ENCODE data around the gene CCDC13. TPM values are rescaled to one million over a fixed set of nuclear protein-coding genes. Genes with fewer than 3 reads are reported as not detected.
A peak's percentile ranks its signal among the peaks of the same experiment; 100 is the strongest.

Gene CCDC13
- total and polyA plus RNA-seq, 12 donors: 0.16 to 1.2 (median 0.55) TPM; not detected in 2

DNA sequence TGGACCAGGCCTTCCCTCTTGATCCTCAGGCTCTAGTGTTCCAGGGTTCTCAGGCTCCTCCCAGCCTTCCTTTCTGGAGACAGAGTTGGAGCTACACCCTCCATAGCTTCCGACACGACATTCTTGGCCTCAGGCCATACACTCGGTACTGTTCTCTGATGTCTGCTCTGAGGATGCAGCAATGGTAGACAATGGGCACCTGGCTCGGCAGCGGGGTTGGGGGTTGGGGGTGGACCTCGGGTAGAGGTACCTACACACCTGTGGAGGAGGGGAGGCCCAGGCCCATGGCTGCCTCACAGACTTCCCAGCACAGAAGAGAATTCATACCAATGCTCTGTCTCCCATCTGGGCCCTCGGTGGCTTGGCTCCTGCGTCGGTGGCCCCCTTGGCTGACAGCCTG lies 21.4 kb downstream of the CCDC13 start:
- intact Hi-C loops (cut with DNase I): loop anchor here in 3 of 10 donors (5.0 kb wide), 2 partner anchors 169 to 179 kb away; partner anchors contain the start of gene SEC22C (in 2 of the 3)
- H3K36me3 ChIP-seq: no peaks in the 10 kb centered on the region
- H3K27me3 ChIP-seq: no peaks in the 10 kb centered on the region
- DNase-seq: no peak
- H3K4me3 ChIP-seq: no peak overlapping the region
- ATAC-seq: peak in 2 of 8 donors; percentile 19 to 21
- H3K9me3 ChIP-seq: no peaks in the 10 kb centered on the region
- TF ChIP-seq, protein P1, sequence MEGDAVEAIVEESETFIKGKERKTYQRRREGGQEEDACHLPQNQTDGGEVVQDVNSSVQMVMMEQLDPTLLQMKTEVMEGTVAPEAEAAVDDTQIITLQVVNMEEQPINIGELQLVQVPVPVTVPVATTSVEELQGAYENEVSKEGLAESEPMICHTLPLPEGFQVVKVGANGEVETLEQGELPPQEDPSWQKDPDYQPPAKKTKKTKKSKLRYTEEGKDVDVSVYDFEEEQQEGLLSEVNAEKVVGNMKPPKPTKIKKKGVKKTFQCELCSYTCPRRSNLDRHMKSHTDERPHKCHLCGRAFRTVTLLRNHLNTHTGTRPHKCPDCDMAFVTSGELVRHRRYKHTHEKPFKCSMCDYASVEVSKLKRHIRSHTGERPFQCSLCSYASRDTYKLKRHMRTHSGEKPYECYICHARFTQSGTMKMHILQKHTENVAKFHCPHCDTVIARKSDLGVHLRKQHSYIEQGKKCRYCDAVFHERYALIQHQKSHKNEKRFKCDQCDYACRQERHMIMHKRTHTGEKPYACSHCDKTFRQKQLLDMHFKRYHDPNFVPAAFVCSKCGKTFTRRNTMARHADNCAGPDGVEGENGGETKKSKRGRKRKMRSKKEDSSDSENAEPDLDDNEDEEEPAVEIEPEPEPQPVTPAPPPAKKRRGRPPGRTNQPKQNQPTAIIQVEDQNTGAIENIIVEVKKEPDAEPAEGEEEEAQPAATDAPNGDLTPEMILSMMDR (IDR thresholded peaks at IDR 0.05): no peak
- H3K4me1 ChIP-seq: peaks cover 0 to 15% (median 5%) of the 10 kb centered on the region in 9 donors
- WGBS, 2 donors: 44 to 57% methylated on average over 9 of the region's 9 CpGs
- H3K27ac ChIP-seq: no peak overlapping the region

DNA sequence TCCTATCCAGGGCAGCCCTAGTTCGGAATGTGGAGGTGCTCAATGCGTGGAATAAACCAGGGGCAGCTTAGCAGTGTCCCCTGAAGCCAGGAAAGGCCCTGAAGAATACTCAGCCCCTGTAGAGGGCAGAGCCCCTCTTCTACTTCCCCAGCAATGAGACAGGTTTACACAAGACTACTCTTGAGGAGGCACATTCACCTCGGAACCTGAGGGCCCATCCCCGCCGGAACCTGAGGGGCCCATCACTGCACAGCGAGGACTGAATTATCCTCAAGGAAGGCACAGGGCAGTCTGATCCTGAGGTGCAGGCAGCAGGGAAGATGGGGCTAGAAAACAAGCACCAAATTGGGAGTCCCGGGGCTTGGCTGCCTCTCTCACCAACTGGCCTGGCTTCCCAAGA lies 22.2 kb downstream of the CCDC13 start:
- no peak for DNase-seq
- TF ChIP-seq, protein P1 (IDR thresholded peaks at IDR 0.05): no peak
- intact Hi-C loops (cut with DNase I): loop anchor here in 3 of 10 donors (5.0 kb wide), 2 partner anchors 169 to 179 kb away; partner anchors contain the start of gene SEC22C (in 2 of the 3)
- no peak overlapping the region for H3K27ac ChIP-seq
- no peak overlapping the region for H3K4me3 ChIP-seq
- H3K4me1 ChIP-seq: peaks cover 0 to 22% (median 8%) of the 10 kb centered on the region in 9 donors
- no peaks in the 10 kb centered on the region for H3K36me3 ChIP-seq
- no peaks in the 10 kb centered on the region for H3K27me3 ChIP-seq
- ATAC-seq: no peak
- 95 to 97% methylated on average over 7 of the region's 7 CpGs for WGBS, 2 donors
- no peaks in the 10 kb centered on the region for H3K9me3 ChIP-seq

DNA sequence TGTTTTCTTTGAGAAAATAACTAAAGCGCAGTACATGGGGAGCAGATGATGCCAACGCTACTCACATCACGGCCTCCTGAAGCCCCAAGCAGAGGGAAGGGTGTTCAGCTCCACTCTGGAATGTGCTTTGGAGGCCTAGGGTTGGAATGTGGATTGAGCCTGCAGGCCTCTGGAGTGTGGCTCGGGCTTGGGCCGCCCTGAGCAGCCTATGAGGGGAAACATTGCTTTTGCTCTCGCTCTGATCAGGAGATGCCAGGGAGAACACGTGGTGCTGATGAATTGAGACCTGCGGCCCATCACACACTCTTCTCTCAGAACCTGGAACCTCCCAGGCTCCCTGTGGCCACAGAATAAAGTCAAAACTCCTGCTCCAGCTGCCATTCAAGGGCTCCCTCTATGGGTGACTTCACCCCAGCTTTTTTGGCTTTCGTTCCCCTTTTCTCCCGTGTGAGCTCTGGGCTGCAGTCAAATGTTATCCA lies 23.3 kb downstream of the CCDC13 start:
- H3K4me3 ChIP-seq: no peak overlapping the region
- intact Hi-C loops (cut with DNase I): loop anchor here (2.0 to 10.0 kb wide), 7 partner anchors 92 to 177 kb away; partner anchors contain the start of genes SEC22C (in 5 of the 10), ZBTB47 (in 2 of the 10) and SS18L2 (in 1 of the 10)
- 45 to 60% methylated on average over 10 of the region's 10 CpGs for WGBS, 2 donors
- TF ChIP-seq, protein P1 (IDR thresholded peaks at IDR 0.05): peak; percentile 12 to 60 (median 39)
- H3K36me3 ChIP-seq: no peaks in the 10 kb centered on the region
- peaks cover 0 to 28% (median 12%) of the 10 kb centered on the region in 9 donors for H3K4me1 ChIP-seq
- ATAC-seq: peak in 7 of 8 donors; percentile 4 to 51 (median 34)
- no peaks in the 10 kb centered on the region for H3K9me3 ChIP-seq
- H3K27ac ChIP-seq: peak overlapping the region in 1 of 10 donors; percentile 21
- DNase-seq: no peak
- H3K27me3 ChIP-seq: no peaks in the 10 kb centered on the region

DNA sequence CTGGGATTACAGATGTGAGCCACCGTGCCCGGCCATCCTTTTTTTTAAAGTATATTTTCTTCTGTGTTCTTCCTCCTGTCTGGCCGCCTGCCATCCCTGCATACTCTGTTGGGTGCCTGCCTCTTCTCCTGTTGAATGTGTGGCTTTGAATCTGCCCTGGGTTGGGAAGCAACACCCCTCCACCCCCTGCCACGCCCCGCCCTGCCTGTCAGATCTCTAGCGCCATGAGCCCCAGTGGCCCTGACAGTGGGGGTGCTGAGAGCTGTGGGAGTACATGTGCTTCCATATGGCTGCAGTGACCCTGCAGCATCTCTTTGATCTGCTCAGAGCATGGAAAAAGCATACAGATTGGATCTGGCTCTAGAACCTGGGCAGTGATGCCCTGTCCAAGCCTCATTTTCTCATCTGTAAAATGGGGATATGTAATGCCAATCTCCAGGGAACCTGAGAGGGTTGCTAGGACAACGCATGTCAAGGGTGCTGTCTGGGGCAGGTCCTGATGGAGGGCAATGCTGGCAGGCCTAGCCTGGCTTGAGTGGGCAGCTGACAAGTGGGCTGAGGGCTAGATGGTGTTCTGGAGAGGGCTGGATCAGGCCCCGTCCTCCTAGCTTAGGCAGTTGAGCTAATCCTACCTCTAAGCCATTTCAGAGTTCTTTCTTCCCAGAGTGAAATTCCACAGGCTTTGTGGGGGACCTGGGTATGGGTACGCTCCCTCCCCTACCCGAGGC lies 23.9 kb downstream of the CCDC13 start:
- TF ChIP-seq, protein P1 (IDR thresholded peaks at IDR 0.05): no peak
- ATAC-seq: peak in 1 of 8 donors; percentile 3
- peak overlapping the region in 2 of 10 donors; percentile 21 to 23 for H3K27ac ChIP-seq
- no peak for DNase-seq
- H3K36me3 ChIP-seq: no peaks in the 10 kb centered on the region
- H3K4me3 ChIP-seq: no peak overlapping the region
- H3K27me3 ChIP-seq: no peaks in the 10 kb centered on the region
- peaks cover 0 to 34% (median 13%) of the 10 kb centered on the region in 9 donors for H3K4me1 ChIP-seq
- intact Hi-C loops (cut with DNase I): loop anchor here in 8 of 10 donors (2.0 to 10.0 kb wide), 7 partner anchors 92 to 177 kb away; partner anchors contain the start of genes SEC22C (in 3 of the 8), ZBTB47 (in 2 of the 8) and SS18L2 (in 1 of the 8)
- no peaks in the 10 kb centered on the region for H3K9me3 ChIP-seq
- WGBS, 2 donors: 84 to 87% methylated on average over 10 of the region's 10 CpGs

All from heart right ventricle (tissue), 16 donors.